ENCODE results near the gene LARGE2. TPM values are rescaled to one million over a fixed set of nuclear protein-coding genes. Genes with fewer than 3 reads are reported as not detected.

The LARGE2 gene
- total and polyA plus RNA-seq, 9 of the 15 experiments (the other 6 are each of a cell fraction or from before 2014, with no cell fraction given): 0.56 to 14.1 (median 6.6) TPM

- no peak for TF ChIP-seq E4F1 (CRISPR knock-in tag; IDR thresholded peaks at IDR 0.05; ENCODE audit: borderline replicate concordance)
- TF ChIP-seq FIP1L1 (IDR thresholded peaks at IDR 0.05; ENCODE audit: low read depth, low read length, poor library complexity, severe bottlenecking): no peak
- TF ChIP-seq NCOA1 (IDR thresholded peaks at IDR 0.05; ENCODE audit: low read depth): no peak
- TF ChIP-seq SRF (CRISPR knock-in tag; IDR thresholded peaks at IDR 0.05): no peak
- no peak for TF ChIP-seq XRCC4 (IDR thresholded peaks at IDR 0.05; ENCODE audit: extremely low read depth, insufficient read depth, insufficient read length)
- no peak for TF ChIP-seq SRSF7 (optimal IDR thresholded peaks at IDR 0.05; ENCODE audit: low read depth, low read length)
- no peak for TF ChIP-seq ZNF354B (CRISPR knock-in tag; IDR thresholded peaks at IDR 0.05)
- TF ChIP-seq ZNF707 (CRISPR knock-in tag; conservative IDR thresholded peaks at IDR 0.05): no peak
- TF ChIP-seq IFI16 (CRISPR knock-in tag; IDR thresholded peaks at IDR 0.05): no peak
- no peak for TF ChIP-seq FOXP4 (CRISPR knock-in tag; IDR thresholded peaks at IDR 0.05; ENCODE audit: borderline replicate concordance)
- TF ChIP-seq ZFPM2 (CRISPR knock-in tag; IDR thresholded peaks at IDR 0.05): no peak
- no peak for TF ChIP-seq TRIM24 (IDR thresholded peaks at IDR 0.05)
- no peak for TF ChIP-seq FOXO4 (CRISPR knock-in tag; IDR thresholded peaks at IDR 0.05)
- TF ChIP-seq MEF2D (tag; conservative IDR thresholded peaks at IDR 0.05; ENCODE audit: low read depth): no peak; the same call in 1 of the 2 replicates
- peak; percentile 67 for TF ChIP-seq MTA3 (IDR thresholded peaks at IDR 0.05; ENCODE audit: borderline replicate concordance)
- TF ChIP-seq, protein P1, sequence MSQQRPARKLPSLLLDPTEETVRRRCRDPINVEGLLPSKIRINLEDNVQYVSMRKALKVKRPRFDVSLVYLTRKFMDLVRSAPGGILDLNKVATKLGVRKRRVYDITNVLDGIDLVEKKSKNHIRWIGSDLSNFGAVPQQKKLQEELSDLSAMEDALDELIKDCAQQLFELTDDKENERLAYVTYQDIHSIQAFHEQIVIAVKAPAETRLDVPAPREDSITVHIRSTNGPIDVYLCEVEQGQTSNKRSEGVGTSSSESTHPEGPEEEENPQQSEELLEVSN (IDR thresholded peaks at IDR 0.05; ENCODE audit: borderline replicate concordance in 1 of 2, extremely low read depth in 1 of 2, insufficient read depth in 1 of 2, insufficient read length in 1 of 2, low read depth in 1 of 2, low read length in 1 of 2, poor library complexity in 1 of 2, severe bottlenecking in 1 of 2): peak; percentile 64 to 84
- no peak; the same call in 1 of the 2 replicates for TF ChIP-seq ZNF263 (CRISPR knock-in tag; IDR thresholded peaks at IDR 0.05; ENCODE audit: borderline replicate concordance)
- no peak for TF ChIP-seq SP2 (IDR thresholded peaks at IDR 0.05; ENCODE audit: extremely low read depth, low read depth, low read length, poor library complexity, severe bottlenecking)
- TF ChIP-seq ZNF696 (CRISPR knock-in tag; conservative IDR thresholded peaks at IDR 0.05): no peak
- TF ChIP-seq LCOR (CRISPR knock-in tag; IDR thresholded peaks at IDR 0.05): no peak; the same call in 1 of the 2 replicates
- no peak for TF ChIP-seq NR1H2 (CRISPR knock-in tag; IDR thresholded peaks at IDR 0.05)
- no peak for TF ChIP-seq CHCHD3 (CRISPR knock-in tag; IDR thresholded peaks at IDR 0.05)
- peak; percentile 50 for TF ChIP-seq RBM39 (optimal IDR thresholded peaks at IDR 0.05; ENCODE audit: low read depth, low read length)
These were observed 42.5 kb downstream of the LARGE2 start (continued) for GRCh38 chr11:45964911-45965389.

All from K562 (cell line).